ENCODE data around the gene COL4A2.
A peak's percentile ranks its signal among the peaks of the same experiment; 100 is the strongest.

COL4A2 gene

DNA sequence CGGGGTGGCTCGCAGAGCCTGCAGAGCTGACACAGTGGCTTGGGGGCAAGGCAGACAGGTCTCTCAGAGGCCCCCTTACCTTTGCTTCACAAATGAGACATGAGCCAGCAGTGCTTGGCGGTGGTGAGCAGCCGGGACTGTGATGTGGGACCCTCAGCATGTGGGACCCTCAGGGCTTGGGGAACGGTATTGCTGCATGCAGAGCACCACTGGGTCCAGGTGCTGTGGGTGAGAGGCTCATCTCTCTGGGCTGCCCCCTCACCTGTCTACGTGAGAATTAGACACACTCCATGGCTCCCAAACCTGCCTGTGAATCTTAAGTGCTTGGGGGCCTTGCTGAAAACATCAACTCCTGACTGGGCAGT lies 106.6 kb downstream of the COL4A2 start:
- H3K36me3 Mint-ChIP-seq, result no peaks in the 10 kb centered on the region
- peaks cover 28% of the 10 kb centered on the region for H3K27me3 Mint-ChIP-seq
- no peak overlapping the region for H3K27ac Mint-ChIP-seq
- no peak for ATAC-seq
- H3K4me3 Mint-ChIP-seq, result no peak overlapping the region
- no peaks in the 10 kb centered on the region for H3K4me1 Mint-ChIP-seq
- peaks cover 3% of the 10 kb centered on the region for H3K9me3 Mint-ChIP-seq

DNA sequence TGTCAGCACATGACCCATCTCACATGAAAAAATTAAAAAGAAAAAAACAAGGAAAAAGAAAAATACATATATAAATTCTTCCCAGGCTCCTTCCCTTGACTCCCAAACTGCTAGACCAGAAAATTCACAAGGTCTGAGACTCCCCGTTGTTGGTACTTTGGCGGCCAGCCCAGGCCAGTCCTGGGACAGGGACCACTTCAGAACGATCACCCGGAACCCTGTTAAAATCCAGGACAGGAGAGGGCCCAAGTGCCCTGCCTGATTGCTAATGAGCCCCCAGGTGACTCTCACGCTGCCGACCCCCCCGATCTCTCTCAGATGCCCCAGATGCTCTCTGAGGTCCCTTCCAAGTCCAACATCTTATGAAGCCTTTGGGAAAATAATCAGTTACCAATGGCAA lies 107.2 kb downstream of the COL4A2 start:
- Mint-ChIP-seq H3K4me1 (no peaks in the 10 kb centered on the region), H3K36me3 (no peaks in the 10 kb centered on the region), H3K27ac (no peak overlapping the region), H3K4me3 (no peak overlapping the region), H3K9me3 (no peaks in the 10 kb centered on the region), H3K27me3 (peaks cover 28% of the 10 kb centered on the region)
- no peak for ATAC-seq

DNA sequence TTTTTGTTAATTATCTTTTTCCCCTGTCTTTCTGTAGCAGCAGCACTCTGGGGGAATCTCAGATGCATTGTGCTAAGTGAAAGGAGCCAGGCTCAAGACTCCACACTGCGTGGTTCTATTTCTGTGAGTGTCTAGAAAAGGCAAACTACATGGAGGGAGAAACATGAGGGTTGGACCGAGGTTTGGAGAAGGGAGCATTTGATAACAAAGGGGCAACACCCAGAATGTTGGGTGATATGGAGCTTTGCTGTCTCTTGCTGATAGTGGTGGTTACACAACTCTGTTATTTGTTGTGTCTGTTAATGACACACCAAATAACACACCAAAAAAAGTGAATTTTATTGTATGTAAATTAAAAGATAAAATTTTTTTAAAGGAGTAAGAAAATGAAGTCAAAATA lies 107.8 kb downstream of the COL4A2 start:
- Mint-ChIP-seq H3K27ac (no peak overlapping the region), H3K27me3 (peaks cover 28% of the 10 kb centered on the region), H3K4me3 (no peak overlapping the region), H3K4me1 (no peaks in the 10 kb centered on the region), H3K36me3 (no peaks in the 10 kb centered on the region), H3K9me3 (no peaks in the 10 kb centered on the region)
- ATAC-seq, result no peak

DNA sequence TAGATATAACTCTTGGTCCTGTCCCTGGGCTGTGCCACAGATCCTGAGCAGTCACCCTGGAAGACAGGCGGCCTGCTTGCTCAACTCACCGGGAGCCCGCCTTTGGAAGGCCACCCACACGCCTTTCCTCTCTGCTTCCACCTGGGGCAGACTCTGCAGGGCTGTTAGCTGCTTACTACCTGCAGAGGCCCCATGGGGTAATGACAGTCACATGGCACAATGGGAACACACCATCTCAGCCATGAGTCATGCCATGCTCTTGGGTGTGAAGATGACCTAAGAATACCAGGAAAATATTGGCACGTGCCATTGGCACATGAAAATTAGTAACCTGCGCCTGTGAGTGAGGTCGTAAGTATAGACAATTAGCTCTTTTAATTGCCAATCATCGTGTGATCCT lies 108.6 kb downstream of the COL4A2 start:
- Mint-ChIP-seq H3K4me1 (no peaks in the 10 kb centered on the region), H3K36me3 (no peaks in the 10 kb centered on the region), H3K27me3 (peaks cover 28% of the 10 kb centered on the region), H3K9me3 (no peaks in the 10 kb centered on the region), H3K27ac (no peak overlapping the region), H3K4me3 (no peak overlapping the region)
- no peak for ATAC-seq

DNA sequence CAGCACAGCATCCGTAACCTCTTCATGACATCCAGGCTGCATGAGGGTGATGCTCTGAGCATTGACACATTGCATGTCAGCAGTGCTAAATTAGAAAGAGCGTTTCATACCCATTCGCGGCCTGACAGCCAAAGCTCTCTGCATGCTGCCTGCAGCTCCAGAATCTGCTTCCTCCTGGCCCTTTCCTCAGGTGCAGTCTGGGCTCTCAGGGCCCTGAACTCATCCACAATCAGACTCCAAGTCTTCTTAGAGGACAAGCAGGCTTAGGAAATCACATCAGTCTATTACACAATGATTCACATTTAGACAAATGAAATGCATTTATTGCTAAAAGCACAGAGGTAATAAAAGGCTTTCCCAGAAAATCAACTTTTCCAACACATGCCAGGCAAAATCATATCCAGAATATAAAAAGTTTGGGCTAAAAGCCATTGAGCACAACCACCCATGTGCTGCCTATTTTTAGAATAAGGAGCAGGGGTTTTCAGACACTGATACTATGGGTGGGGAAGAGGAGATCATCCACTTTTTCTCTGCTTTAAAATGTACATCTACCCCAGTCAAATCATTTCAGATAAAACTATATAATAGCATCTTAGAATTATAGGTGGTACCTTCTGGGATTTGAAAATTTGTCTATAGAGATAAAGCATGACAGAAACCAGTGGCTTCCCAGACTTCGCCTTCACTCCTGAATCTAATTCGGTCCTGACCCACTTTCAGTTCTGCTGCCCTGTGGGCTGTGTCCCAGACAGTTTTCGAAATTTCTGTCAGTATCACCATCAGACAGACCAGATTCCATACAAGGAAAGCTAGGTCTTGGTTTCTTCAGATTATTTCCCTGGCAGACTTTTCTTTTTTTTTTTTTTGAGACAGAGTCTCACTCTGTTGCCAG lies 109.3 kb downstream of the COL4A2 start:
- peaks cover 28% of the 10 kb centered on the region for H3K27me3 Mint-ChIP-seq
- no peak overlapping the region for H3K27ac Mint-ChIP-seq
- H3K9me3 Mint-ChIP-seq, result no peaks in the 10 kb centered on the region
- H3K36me3 Mint-ChIP-seq, result no peaks in the 10 kb centered on the region
- no peak overlapping the region for H3K4me3 Mint-ChIP-seq
- H3K4me1 Mint-ChIP-seq, result no peaks in the 10 kb centered on the region
- no peak for ATAC-seq

DNA sequence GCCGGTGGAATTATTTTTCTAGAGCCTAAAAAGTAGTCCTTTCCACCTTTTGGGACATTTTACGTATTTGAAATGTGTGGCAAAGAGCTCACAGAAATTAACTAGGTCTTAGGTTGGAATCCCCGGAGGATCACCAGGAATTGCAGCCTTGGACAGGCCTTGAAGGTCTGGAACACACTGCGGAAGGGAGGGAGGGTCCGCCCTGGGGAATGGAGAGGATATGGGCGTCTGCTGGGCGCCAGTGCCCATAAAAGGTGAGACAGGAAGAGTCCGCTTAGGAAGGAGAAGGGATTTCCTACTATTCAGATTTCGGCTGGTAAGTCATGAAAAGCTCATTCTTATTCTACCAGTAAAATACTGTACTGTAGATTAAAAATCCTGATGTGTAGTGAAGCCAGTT lies 111.9 kb downstream of the COL4A2 start:
- H3K9me3 Mint-ChIP-seq, result no peaks in the 10 kb centered on the region
- no peaks in the 10 kb centered on the region for H3K36me3 Mint-ChIP-seq
- no peaks in the 10 kb centered on the region for H3K4me1 Mint-ChIP-seq
- H3K27ac Mint-ChIP-seq, result no peak overlapping the region
- H3K4me3 Mint-ChIP-seq, result no peak overlapping the region
- H3K27me3 Mint-ChIP-seq, result peaks cover 50% of the 10 kb centered on the region
- ATAC-seq, result no peak

DNA sequence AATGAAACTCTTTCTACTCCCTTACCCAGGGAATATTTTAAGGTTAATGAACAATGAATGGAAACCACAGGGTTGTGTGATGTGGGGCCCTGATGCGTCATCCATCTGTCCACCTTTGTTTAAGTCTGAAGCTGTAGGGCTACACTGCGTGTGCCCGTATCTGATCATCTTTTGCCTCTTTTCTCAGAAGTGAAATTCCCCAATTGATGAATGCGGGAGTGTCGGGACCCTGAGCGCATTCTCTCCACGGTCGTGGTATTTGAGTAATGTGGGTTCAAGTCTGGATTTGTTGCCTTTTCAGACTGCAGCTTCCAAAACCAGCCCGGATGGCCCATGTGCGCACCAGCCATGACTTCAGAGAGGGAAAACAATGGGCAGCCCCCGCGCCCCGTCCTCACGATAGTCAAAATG lies 112.3 kb downstream of the COL4A2 start:
- no peak for ATAC-seq
- Mint-ChIP-seq H3K27ac (no peak overlapping the region), H3K36me3 (no peaks in the 10 kb centered on the region), H3K4me1 (no peaks in the 10 kb centered on the region), H3K4me3 (no peak overlapping the region), H3K27me3 (peaks cover 54% of the 10 kb centered on the region), H3K9me3 (no peaks in the 10 kb centered on the region)

DNA sequence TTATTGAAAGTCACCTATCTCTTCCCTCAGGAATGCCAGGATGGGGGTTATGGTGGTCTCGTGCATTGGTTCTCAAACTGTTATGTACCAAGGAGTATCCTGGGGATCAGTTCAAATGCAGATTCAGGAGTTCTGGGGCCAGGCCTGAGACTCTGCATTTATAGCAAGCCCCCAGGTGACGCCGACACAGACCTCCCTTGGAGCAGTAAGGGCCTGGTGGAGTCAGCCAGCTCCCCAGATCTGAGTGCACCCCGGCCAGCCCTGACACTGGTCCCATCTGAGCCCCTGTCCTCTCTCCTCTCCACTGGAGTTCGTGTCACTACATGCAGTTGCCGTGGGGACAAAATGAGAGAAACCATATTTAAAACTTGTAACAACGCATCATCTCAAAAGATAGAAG lies 112.9 kb downstream of the COL4A2 start:
- H3K9me3 Mint-ChIP-seq, result no peaks in the 10 kb centered on the region
- no peaks in the 10 kb centered on the region for H3K36me3 Mint-ChIP-seq
- ATAC-seq, result no peak
- H3K27ac Mint-ChIP-seq, result no peak overlapping the region
- no peaks in the 10 kb centered on the region for H3K4me1 Mint-ChIP-seq
- H3K4me3 Mint-ChIP-seq, result no peak overlapping the region
- peaks cover 58% of the 10 kb centered on the region for H3K27me3 Mint-ChIP-seq

DNA sequence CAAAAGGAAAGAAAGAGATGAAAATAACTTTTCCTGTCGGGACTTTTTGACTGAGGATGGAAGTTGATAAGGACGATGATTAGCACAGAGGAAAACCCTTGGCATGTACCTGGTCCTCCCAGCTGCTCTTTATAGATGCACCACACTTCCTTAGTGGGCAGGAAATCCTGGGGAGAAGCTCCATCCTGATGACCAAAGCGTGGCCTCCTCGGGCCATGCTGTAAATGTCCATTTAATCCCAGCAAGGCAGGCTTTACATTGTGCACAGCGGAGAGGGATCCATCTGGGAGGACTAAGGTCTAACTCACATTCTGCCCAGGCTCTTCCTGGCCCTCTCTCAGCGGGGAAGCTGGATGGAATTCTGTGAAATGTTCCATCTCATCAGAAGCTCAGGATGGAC lies 113.5 kb downstream of the COL4A2 start:
- Mint-ChIP-seq H3K4me3 (no peak overlapping the region), H3K27ac (no peak overlapping the region), H3K9me3 (no peaks in the 10 kb centered on the region), H3K27me3 (peaks cover 58% of the 10 kb centered on the region), H3K36me3 (no peaks in the 10 kb centered on the region), H3K4me1 (no peaks in the 10 kb centered on the region)
- ATAC-seq, result no peak

DNA sequence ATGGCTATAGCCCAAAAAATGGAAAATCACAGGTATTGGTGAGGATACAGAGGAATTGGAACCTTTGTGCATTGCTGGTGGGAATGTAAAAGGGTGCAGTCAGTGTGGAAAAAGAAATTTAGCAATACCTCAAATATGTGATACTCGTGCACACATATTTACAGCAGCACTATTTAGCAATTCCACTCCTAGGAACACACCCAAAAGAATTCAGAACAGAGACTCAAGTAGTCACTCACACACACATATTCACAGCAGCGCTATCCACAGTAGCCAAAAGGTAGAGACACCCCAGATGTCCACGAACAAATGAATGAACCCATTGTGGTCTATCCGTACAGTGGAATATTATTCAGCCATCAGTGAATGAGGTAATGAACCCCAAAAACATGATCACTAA lies 114.0 kb downstream of the COL4A2 start:
- peaks cover 58% of the 10 kb centered on the region for H3K27me3 Mint-ChIP-seq
- no peak overlapping the region for H3K4me3 Mint-ChIP-seq
- H3K27ac Mint-ChIP-seq, result no peak overlapping the region
- no peak for ATAC-seq
- no peaks in the 10 kb centered on the region for H3K9me3 Mint-ChIP-seq
- H3K36me3 Mint-ChIP-seq, result no peaks in the 10 kb centered on the region
- H3K4me1 Mint-ChIP-seq, result no peaks in the 10 kb centered on the region

DNA sequence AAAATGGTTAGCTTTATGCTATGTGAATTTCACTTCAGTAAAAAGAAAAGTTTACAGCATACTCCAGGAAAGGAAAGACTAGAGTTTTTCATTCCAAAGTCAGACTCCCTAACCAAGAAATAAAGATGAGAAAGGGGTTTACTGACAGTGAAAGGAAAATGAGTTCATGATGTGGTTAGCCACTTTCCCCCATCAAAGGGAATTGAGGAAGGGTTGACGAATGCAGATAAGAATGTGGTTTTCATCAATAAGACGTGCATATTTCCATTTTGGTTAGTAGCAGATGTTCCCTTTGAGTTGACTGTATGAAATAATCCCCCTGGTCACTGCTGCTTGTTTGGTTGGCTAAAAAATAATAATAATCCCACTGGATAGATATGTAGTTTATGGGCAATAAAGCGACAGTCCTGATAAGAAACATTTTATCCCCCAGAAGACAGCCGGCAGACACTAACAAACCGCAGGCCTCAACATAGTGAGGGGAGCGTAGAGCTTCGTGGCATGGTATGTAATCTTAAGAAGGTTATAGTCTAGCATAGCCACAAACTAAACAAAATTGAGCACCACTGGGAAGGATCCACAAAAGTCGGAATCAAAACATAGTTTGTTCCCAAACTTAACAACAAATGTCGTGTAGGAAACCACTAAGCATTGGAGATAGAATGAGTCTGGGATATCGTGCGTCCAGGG lies 114.8 kb downstream of the COL4A2 start:
- H3K9me3 Mint-ChIP-seq, result no peaks in the 10 kb centered on the region
- H3K27me3 Mint-ChIP-seq, result peaks cover 58% of the 10 kb centered on the region
- no peak overlapping the region for H3K4me3 Mint-ChIP-seq
- no peak overlapping the region for H3K27ac Mint-ChIP-seq
- ATAC-seq, result no peak
- no peaks in the 10 kb centered on the region for H3K4me1 Mint-ChIP-seq
- H3K36me3 Mint-ChIP-seq, result no peaks in the 10 kb centered on the region

DNA sequence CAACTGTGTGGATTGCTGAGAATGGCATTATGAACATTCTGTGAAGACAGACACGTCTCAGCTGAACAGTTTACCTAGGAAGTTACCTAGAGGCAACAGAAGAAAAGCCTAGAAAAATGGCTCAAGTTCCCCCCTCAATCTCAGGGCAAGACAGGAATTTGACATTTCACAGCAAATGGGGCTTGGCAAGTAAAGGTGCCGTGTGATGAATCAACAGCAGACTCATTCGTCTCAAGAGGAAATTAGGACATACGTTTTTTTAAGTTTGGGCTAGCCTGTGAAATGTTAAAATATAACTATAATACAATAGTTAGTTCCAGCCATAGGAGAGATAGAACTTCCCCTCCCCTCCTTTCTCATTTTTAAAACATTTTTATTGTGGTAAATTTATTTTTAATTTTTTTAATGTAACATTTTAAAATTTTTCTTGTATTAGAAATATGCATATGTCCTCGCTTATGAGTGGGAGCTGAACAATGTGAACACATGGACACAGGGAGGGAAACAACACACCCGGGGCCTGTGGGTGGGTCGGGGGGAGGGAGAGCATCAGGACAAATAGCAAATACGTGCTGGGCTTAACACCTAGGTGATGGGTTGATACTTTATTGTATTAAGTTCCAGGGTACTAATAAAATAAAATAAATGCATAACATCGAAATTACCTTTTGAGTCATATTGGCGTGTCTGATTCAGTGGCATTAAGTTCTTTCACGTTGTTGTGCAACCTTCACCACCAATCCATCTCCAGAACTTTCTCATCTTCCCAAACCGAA lies 116.0 kb downstream of the COL4A2 start:
- peaks cover 47% of the 10 kb centered on the region for H3K27me3 Mint-ChIP-seq
- no peak overlapping the region for H3K27ac Mint-ChIP-seq
- H3K4me3 Mint-ChIP-seq, result no peak overlapping the region
- H3K36me3 Mint-ChIP-seq, result no peaks in the 10 kb centered on the region
- no peaks in the 10 kb centered on the region for H3K9me3 Mint-ChIP-seq
- H3K4me1 Mint-ChIP-seq, result no peaks in the 10 kb centered on the region
- ATAC-seq, result no peak

DNA sequence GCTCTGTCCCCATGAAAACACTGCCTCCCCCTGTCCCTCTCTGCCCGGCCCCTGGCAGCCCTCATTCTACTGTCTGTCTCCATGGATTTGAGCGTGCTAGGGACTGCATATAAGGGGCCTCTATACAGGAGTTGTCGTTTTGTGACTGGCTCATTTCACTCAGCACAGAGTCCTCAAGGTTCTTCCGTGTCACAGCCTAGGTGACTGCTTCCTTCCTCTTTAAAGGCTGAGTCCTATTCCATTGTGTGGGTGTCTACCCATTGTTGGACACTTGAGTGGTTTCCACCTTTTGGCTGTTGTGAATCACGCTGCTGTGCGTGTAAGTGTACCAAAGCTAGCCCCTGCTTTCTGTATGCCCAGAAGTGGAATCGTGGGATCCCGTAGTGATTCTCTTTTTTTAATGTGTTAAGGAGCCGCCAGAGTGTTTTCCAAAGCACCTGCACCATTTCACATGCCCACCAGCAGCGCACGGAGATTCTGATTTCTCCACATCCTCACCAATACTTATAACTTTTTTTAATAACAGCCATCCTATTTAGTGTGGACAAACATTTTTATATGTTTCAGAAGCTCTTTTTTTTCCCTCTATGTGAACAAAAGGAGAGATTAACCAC lies 116.7 kb downstream of the COL4A2 start:
- no peaks in the 10 kb centered on the region for H3K36me3 Mint-ChIP-seq
- peak; percentile 38 for ATAC-seq
- no peak overlapping the region for H3K27ac Mint-ChIP-seq
- H3K4me3 Mint-ChIP-seq, result no peak overlapping the region
- H3K4me1 Mint-ChIP-seq, result no peaks in the 10 kb centered on the region
- no peaks in the 10 kb centered on the region for H3K9me3 Mint-ChIP-seq
- H3K27me3 Mint-ChIP-seq, result peaks cover 40% of the 10 kb centered on the region

DNA sequence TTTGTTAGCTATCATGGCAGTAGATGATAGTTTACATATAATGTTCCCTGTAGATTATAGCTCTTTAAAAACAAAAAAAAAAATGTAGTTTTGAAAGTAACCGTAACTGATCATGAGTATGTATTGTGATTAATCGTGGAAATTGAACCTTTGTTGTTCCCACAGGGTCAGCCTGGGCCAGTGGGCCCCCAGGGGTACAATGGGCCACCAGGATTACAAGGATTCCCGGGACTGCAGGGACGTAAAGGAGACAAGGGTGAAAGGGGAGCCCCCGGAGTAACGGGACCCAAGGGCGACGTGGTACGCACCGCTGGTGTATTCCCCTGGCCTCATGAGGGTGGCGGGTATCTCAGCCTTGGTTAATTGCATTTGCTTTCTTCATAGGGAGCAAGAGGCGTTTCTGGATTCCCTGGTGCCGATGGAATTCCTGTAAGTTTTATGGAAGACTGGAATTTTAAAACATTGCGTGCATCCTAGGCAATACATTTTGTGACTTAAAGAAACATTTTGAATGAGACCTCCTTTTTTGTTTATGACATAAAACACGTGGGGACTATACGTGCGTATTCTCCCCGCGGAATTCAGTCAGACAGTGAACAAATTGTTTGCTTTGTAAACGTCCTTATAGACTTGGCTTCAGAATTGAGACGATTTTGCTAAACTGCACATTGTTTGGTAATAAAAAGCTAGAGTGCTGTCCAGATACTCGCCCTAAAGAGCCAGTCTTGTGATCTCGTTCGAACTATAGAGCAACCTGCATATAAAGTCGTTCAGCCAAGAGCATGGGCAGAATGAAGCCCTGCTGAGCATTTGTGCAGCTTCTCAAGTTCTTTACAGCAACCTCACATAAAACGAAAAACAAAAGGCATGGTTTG lies 117.7 kb downstream of the COL4A2 start:
- Mint-ChIP-seq H3K4me1 (no peaks in the 10 kb centered on the region), H3K9me3 (no peaks in the 10 kb centered on the region), H3K27me3 (peaks cover 40% of the 10 kb centered on the region), H3K4me3 (no peak overlapping the region), H3K27ac (no peak overlapping the region), H3K36me3 (no peaks in the 10 kb centered on the region)
- ATAC-seq, result no peak

Data from stimulated activated memory B cell treated with anti-CD40 and anti-IgM and Interleukin-4, amounts not matched to agents 10 μg/mL and 1 μg/mL and 100 μg/mL, for 72 hours (primary cell).